HUES48 (cell line): Measurements from ENCODE around the gene CDK19.

Source experiments
- H3K27ac ChIP-seq: one replicate; pipeline ENCODE4 v1.7.0; 2013; ENCODE audit warnings: low read depth, low read length, inconsistent platforms
- H3K27me3 ChIP-seq: 2 replicates; pipeline ENCODE4 v1.6.1; 2013; ENCODE audit warnings: mild to moderate bottlenecking, low read length; ENCODE audit not compliant: control insufficient read depth, insufficient read depth
- H3K36me3 ChIP-seq: 2 replicates; pipeline ENCODE4 v1.6.1; 2013; ENCODE audit warnings: low read length; ENCODE audit not compliant: control insufficient read depth, insufficient read depth
- H3K4me1 ChIP-seq: 2 replicates; pipeline ENCODE4 v1.6.1; 2013; ENCODE audit warnings: mild to moderate bottlenecking, low read length; ENCODE audit not compliant: control insufficient read depth, insufficient read depth
- H3K4me3 ChIP-seq: 2 replicates; pipeline ENCODE4 v1.5.1; 2013; ENCODE audit warnings: mild to moderate bottlenecking, low read depth, low read length
- H3K9ac ChIP-seq: 2 replicates; pipeline ENCODE4 v1.6.1; 2013; ENCODE audit warnings: mild to moderate bottlenecking, low read depth, low read length, moderate library complexity
- H3K9me3 ChIP-seq: 2 replicates; pipeline ENCODE4 v1.6.1; 2013; ENCODE audit warnings: low read length; ENCODE audit not compliant: control insufficient read depth, insufficient read depth

The CDK19 gene

DNA sequence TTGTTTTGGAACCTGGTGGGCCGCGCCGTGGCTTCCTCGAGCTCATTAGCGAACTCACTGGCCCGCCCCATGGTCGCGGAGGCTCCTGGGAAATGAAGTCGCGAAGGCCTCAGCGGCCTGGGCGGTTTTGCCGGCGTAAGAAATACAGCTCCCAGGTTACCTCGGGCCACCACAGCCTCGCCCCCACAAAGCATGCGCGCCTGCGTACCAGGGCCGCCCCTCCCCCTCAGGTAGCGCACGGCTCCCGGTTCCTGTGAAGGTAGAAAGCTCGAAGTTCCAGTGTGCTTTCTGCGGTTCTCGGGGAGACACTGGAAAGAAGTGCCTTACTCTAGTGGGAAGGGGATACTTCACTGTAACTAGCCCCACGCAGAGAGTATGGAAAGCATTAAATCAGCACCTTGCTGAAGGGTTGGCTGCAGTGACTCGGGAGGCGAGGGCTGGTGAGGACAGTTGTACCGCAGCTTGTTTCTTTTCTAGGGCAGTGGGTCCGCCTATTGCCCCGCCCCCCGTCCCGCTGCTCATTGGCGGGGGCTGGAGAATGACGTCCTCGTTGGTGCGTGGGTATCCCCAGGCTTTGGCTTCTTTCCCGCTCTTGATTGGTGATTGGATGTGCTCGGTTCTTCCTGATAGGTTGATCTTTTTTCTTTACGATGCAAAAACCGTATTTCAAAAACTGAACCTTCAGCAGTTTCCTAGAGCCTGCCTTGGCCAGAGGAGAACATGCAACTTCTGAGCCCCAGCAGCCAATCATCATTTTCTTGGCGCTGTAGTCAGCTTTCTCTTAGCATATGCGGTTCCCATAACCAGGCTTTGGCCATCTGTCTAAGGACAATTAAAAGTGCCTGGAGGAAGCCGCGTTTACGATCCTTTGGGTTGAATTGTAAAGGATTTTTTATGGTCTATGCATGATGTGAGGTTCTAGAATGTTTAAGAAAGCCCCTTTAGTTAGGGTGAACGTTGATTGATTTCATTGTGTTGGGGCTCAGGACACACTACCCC, at the start of gene CDK19:
Gene CDK19 (minus strand): TSS at position 59 of the 999 bp plus-strand sequence. CDS start 333 bp downstream, outside the sequence.
- peak within 1 kb of the TSS; percentile 99 for H3K27ac ChIP-seq
- H3K36me3 ChIP-seq: no peaks in the 10 kb centered on the region
- peak within 1 kb of the TSS; percentile 94 for H3K4me3 ChIP-seq
- H3K27me3 ChIP-seq: no peaks in the 10 kb centered on the region
- H3K4me1 ChIP-seq: peaks cover 12% of the 10 kb centered on the region
- H3K9ac ChIP-seq: peak within 1 kb of the TSS; percentile 96
- H3K9me3 ChIP-seq: no peaks in the 10 kb centered on the region

DNA sequence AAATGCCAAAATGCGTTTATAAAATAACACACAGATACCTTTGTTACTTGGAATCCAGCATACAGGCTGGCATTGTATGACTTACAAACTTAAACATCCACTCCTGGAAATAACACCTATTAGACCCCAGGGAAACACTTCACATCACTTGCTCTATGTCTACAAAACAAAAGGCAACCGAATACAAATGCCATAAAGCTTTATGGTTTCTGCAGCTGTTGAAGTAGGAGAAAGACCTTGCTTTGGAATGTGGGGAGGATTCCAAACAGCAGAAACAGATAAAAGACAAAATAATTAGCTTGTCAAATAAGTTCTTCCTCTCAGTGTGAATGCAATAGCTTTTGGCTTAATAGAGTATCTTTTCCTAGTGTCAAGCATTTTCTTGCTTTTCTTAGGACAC, 49.6 kb upstream of the CDK19 start:
- Histone ChIP-seq H3K27me3 (no peaks in the 10 kb centered on the region), H3K4me1 (peaks cover 16% of the 10 kb centered on the region), H3K4me3 (no peak overlapping the region), H3K36me3 (no peaks in the 10 kb centered on the region), H3K27ac (peak overlapping the region; percentile 32), H3K9me3 (no peaks in the 10 kb centered on the region), H3K9ac (no peak overlapping the region)

DNA sequence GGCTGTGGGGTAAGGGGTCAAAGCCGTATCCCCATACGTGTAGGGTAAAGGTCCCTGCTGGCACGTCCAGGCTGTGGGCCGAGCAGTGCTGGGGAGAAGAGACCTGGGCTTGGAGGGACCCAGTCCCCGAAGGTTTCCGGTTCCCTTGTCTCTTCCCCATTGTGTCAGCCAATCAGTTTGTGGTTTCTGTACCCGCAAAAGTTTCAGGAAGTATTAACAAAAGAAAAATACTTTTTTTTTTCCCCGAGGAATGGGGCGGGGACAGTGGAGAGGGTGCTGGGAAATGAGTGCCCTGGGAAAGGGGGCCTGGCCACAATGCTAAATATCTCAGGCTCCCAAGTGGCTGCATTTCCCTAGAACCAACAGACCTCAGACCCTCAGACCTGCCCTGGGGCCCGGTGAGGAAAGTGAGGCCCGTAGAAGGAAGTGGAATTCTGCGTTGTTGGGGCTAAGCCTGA, 44.1 kb upstream of the CDK19 start:
- no peak overlapping the region for H3K4me3 ChIP-seq
- no peak overlapping the region for H3K9ac ChIP-seq
- H3K36me3 ChIP-seq: no peaks in the 10 kb centered on the region
- no peaks in the 10 kb centered on the region for H3K9me3 ChIP-seq
- no peak overlapping the region for H3K27ac ChIP-seq
- H3K4me1 ChIP-seq: peaks cover under 1% of the 10 kb centered on the region; the same call in 1 of the 2 replicates
- no peaks in the 10 kb centered on the region for H3K27me3 ChIP-seq

DNA sequence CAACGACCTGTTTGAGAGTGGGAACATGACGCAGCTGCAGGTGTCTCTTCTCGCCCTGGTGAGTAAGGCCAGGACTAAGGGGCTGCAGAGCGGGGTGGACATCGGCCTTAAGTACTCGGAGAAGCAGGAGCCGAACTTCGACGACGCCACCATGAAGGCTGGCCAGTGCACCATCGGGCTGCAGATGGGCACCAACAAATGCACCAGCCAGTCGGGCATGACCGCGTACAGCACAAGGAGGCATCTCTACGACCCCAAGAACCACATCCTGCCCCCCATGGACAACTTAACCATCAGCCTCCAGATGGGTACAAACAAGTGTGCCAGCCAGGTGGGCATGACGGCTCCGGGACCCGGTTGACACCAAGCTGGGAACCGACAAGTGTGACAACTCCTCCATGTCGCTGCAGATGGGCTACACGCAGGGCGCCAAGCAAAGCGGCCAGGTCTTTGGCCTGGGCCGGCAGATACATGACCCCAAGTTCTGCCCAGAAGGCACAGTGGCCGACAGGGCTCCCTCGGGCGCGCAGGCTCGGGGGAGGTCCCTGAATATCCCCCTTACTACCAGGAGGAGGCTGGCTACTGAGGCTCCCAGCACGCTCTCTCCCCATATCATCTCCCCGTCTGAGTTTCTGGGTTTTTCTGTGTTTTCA, 43.4 kb upstream of the CDK19 start:
- Histone ChIP-seq H3K9me3 (no peaks in the 10 kb centered on the region), H3K36me3 (no peaks in the 10 kb centered on the region), H3K27ac (no peak overlapping the region), H3K27me3 (no peaks in the 10 kb centered on the region), H3K4me1 (no peaks in the 10 kb centered on the region), H3K9ac (no peak overlapping the region), H3K4me3 (no peak overlapping the region)

DNA sequence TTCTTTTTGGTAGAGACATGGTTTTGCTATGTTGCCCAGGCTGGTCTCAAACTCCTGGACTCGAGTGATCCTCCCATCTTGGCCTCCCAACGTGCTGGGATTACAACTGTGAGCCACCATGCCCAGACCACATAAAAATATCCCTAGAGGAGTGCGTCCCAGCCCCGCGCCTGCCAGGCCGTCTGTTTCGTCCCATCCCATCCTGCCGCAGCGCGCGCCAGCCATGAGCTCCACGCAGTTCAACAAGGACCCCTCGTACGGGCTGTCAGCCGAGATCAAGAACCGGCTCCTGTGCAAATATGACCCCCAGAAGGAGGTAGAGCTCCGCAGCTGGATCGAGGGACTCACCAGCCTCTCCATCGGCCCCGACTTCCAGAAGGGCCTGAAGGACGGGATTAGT, 42.7 kb upstream of the CDK19 start:
- H3K27ac ChIP-seq: no peak overlapping the region
- no peaks in the 10 kb centered on the region for H3K4me1 ChIP-seq
- no peaks in the 10 kb centered on the region for H3K9me3 ChIP-seq
- no peak overlapping the region for H3K4me3 ChIP-seq
- H3K27me3 ChIP-seq: no peaks in the 10 kb centered on the region
- no peak overlapping the region for H3K9ac ChIP-seq
- H3K36me3 ChIP-seq: no peaks in the 10 kb centered on the region

DNA sequence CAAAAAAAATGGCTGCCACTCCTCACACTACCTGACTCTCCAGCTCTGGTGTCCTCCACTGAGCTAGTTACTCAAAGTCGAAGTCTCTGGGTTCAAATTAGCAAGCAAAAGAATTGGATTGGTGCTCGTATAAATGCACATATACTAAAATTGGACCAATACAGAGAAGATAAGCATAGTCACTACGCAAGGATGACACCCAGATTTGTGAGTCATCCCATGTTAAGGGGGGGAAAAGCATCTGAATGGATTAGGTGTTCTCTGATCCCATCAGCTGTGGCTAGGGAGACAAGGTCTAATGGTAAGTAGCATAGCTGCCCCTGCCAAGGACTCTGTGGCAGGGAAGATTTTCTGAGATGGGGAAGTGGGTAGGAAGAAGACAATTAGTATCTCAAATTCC, 41.0 kb upstream of the CDK19 start:
- no peak overlapping the region for H3K27ac ChIP-seq
- no peaks in the 10 kb centered on the region for H3K36me3 ChIP-seq
- H3K9ac ChIP-seq: no peak overlapping the region
- H3K27me3 ChIP-seq: no peaks in the 10 kb centered on the region
- no peak overlapping the region for H3K4me3 ChIP-seq
- no peaks in the 10 kb centered on the region for H3K4me1 ChIP-seq
- no peaks in the 10 kb centered on the region for H3K9me3 ChIP-seq

DNA sequence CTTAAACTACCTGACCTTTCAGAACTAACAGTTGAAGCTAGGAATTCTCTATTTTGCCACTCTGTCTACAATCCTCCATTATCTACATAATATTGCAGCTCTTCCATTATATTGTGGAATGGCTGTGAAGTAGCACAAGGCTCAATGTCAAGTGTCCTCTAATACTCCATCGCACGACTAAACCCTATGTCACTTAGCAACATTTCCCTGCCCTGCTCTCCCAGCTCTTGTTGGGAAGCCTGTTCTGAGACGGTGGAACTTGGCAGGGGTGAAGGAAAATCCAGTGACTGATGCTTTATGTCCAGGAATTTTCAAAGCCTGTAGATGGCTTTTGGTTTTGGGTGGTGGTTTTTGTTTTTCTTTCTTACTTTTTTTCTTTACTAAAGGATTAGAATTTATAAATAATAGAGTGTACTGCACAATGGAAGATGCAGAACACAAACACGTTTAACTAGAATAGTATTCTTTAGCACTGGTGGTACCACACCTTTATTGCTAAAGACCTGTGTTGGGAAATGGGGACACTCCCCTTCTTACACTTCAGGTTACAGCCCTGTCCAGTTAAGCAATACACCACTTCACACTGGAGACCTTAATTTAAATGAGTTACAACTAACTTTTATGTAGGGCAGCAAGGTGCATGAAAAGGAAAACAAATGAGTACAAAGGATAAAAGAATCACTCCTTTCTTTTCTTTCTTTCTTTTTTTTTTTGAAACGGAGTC, 38.6 kb upstream of the CDK19 start:
- Histone ChIP-seq H3K9me3 (no peaks in the 10 kb centered on the region), H3K27me3 (no peaks in the 10 kb centered on the region), H3K9ac (no peak overlapping the region), H3K4me1 (no peaks in the 10 kb centered on the region), H3K4me3 (no peak overlapping the region), H3K36me3 (no peaks in the 10 kb centered on the region), H3K27ac (no peak overlapping the region)

DNA sequence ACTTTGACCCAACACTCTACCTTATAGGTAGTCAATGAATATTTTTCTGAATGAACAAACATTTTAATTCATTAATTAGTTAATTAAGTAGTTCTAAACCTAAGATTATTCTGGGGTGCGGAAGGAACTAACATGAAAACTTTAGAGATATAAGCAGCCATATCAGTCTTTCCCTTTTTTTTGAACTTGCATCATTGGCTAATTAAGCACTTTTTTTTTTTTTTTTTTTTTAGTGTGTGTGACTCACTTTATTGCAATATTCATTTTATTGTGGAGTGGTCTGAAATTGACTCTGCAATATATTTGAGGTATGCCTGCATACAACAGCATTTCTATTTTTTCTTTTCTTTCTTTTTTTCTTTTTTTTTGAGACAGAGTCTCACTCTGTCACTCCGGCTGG, 37.5 kb upstream of the CDK19 start:
- Histone ChIP-seq H3K4me1 (no peaks in the 10 kb centered on the region), H3K9me3 (no peaks in the 10 kb centered on the region), H3K36me3 (no peaks in the 10 kb centered on the region), H3K27me3 (no peaks in the 10 kb centered on the region), H3K4me3 (no peak overlapping the region), H3K27ac (no peak overlapping the region), H3K9ac (no peak overlapping the region)

DNA sequence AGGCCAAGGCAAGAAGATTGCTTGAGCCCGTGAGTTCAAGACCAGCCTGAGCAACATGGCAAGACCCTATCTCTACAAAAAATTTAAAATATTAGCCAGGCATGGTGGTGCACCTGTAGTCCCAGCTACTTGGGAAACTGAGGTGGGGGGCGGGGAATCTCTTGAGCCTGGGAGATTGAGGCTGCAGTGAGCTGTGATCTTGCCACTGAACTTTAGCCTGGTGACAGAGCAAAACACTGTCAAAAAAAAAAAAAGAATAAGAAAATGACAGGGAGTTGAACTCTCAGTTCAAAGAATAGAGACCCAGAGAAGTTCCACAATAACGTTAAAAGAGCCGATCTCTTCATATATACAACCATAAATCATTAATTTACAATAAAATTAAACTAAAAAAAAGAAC, 34.5 kb upstream of the CDK19 start:
- Histone ChIP-seq H3K36me3 (no peaks in the 10 kb centered on the region), H3K9me3 (no peaks in the 10 kb centered on the region), H3K27ac (no peak overlapping the region), H3K27me3 (no peaks in the 10 kb centered on the region), H3K4me3 (no peak overlapping the region), H3K4me1 (no peaks in the 10 kb centered on the region), H3K9ac (no peak overlapping the region)

DNA sequence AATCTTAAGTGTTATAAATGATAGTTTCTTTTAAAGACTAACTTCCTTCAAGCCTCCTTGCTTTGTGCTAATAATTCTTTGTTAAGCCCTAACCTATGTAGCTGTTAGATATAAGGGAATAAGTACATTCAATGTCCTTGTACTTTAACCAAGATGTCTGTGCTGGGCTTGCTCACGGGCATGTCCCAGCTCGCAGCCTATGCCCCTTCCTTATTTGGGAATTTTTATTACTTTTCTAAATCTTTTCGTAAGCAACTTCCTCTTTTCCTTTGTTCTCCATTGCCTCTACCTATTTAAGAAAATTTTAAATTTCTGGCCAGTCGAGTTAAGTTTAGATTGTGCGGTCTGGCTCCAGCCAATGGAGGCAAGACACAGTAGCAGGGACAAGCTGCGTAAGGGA, 26.0 kb upstream of the CDK19 start:
- Histone ChIP-seq H3K9ac (no peak overlapping the region), H3K9me3 (no peaks in the 10 kb centered on the region), H3K36me3 (no peaks in the 10 kb centered on the region), H3K4me3 (no peak overlapping the region), H3K27me3 (no peaks in the 10 kb centered on the region), H3K27ac (no peak overlapping the region), H3K4me1 (no peaks in the 10 kb centered on the region)
